ENCODE results near the gene CALML3.
"Not testable (repeated sequence)": the region's sequence is repeated elsewhere in the genome, so short reads cannot be mapped to it uniquely, and the experiment has no call there.

Gene CALML3

DNA sequence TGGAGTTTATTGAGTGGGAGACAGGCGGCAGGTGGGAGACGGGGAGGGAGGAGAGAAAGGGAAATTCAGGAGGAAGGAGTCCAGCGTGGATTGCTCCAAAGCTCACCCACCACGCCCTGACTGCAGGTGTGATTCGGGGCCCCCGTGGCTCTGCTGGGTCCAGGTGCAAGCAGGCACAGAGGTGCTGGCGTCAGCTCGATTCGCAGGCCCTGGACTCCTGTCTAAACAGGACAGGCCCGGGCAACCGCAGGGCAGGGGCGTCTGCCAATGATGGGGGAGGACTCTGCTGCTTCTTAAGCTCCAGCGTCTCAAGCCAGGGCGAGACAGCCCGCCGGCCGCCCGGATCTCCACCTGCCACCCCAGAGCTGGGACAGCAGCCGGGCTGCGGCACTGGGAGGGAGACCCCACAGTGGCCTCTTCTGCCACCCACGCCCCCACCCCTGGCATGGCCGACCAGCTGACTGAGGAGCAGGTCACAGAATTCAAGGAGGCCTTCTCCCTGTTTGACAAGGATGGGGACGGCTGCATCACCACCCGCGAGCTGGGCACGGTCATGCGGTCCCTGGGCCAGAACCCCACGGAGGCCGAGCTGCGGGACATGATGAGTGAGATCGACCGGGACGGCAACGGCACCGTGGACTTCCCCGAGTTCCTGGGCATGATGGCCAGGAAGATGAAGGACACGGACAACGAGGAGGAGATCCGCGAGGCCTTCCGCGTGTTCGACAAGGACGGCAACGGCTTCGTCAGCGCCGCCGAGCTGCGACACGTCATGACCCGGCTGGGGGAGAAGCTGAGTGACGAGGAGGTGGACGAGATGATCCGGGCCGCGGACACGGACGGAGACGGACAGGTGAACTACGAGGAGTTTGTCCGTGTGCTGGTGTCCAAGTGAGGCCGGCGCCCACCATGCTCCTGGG lies at the start of gene CALML3:
TSS of gene CALML3 (plus strand) at position 321 of the 920 bp plus-strand sequence. CDS start at position 446, 125 bp downstream.
- Histone ChIP-seq H3K9me3 (no peaks in the 10 kb centered on the region), H3K4me3 (no peak within 1 kb of the TSS), H3K9ac (no peak within 1 kb of the TSS), H3K4me1 (peaks cover 9% of the 10 kb centered on the region; the same call in 1 of the 2 replicates), H4K20me1 (no peaks in the 10 kb centered on the region), H3K27ac (no peak within 1 kb of the TSS), H3K4me2 (peak within 1 kb of the TSS; percentile 42), H3K27me3 (no peaks in the 10 kb centered on the region), H3K36me3 (no peaks in the 10 kb centered on the region)
- TF ChIP-seq Cebpa-rat (IDR thresholded peaks at IDR 0.05): no peak

DNA sequence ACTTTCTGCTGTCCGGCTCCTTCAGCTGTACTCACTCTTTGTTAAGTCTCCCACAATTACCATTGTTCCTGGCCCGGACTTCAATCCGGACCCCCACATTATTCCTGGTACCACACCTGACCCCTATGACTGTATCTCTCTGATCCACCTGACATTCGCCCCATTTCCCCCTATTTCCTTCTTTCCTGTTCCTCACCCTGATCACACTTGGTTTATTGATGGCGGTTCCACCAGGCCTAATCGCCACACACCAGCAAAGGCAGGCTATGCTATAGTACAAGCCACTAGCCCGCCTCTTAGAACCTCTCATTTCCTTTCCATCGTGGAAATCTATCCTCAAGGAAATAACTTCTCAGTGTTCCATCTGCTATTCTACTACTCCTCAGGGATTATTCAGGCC lies 49.7 kb upstream of the CALML3 start:
- peaks cover 22% of the 10 kb centered on the region for H3K4me1 ChIP-seq
- H4K20me1 ChIP-seq, H3K36me3 ChIP-seq, H3K4me2 ChIP-seq, H3K4me3 ChIP-seq, H3K27ac ChIP-seq, H3K27me3 ChIP-seq, H3K9ac ChIP-seq, H3K9me3 ChIP-seq: not testable (repeated sequence)

DNA sequence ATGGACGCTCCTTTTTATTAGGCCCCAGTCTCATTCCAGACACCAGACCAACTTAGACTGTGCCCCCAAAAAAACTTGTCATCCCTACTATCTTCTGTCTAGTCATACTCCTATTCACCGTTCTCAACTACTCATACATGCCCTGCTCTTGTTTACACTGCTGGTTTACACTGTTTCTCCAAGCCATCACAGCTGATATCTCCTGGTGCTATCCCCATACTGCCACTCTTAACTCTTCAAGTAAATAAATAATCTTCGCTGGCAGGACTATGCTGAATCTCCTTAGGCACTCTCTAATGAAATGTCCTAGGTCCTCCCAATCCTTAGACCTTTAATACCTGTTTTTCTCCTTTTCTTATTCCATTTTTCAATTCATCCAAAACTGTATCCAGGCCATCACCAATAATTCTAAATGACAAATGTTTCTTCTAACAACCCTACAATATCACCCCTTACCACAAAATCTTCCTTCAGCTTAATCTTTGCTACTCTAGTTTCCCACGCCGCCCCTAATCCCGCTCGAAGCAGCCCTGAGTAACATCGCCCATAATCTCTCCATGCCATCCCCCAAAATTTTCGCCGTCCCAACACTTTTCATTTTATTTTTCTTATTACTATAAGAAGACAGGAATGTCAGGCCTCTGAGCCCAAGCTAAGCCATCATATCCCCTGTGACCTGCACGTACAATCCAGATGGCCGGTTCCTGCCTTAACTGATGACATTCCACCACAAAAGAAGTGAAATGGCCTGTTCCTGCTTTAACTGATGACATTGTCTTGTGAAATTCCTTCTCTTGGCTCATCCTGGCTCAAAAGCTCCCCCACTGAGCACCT lies 48.6 kb upstream of the CALML3 start:
- not testable (repeated sequence) for H3K27me3 ChIP-seq

DNA sequence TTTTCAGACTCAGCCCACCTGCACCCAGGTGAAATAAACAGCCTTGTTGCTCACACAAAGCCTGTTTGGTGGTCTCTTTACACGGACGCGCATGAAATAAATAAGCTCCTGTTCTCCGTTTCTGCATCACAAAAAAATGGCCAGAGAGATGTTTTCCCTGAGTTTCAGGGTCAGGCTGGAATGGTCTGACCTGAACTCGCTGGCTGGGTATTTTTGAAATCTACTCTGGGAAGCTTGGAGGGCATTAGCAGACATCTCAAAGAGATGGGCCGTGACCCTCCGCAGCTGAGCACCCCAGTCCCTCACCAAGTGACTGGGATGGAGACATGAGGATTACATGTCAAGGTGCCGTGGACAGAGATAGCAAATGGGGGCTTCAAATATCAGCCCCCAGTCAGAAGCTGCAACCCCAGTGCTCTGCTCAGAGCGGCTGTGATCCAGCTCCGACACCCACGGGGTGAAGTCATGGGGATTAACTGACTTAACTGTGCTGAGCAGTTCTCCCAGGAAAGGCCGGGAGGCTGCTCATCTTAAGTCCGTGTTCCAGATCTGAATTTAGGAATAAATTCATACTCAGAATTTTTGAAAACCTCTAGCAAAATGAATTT lies 47.7 kb upstream of the CALML3 start:
- H3K4me2 ChIP-seq: no peak overlapping the region
- H3K27ac ChIP-seq: no peak overlapping the region
- H3K4me1 ChIP-seq: peaks cover 28% of the 10 kb centered on the region
- no peaks in the 10 kb centered on the region for H3K9me3 ChIP-seq
- H4K20me1 ChIP-seq: no peaks in the 10 kb centered on the region
- no peaks in the 10 kb centered on the region for H3K27me3 ChIP-seq
- no peak overlapping the region for H3K9ac ChIP-seq
- no peak overlapping the region for H3K4me3 ChIP-seq
- H3K36me3 ChIP-seq: no peaks in the 10 kb centered on the region
- no peak for TF ChIP-seq Cebpa-rat (IDR thresholded peaks at IDR 0.05)

More for the DNA sequence above, 48.6 kb upstream of the CALML3 start:
- not testable (repeated sequence) for H4K20me1 ChIP-seq, H3K36me3 ChIP-seq, H3K4me2 ChIP-seq, H3K27ac ChIP-seq, H3K9ac ChIP-seq, H3K4me3 ChIP-seq, H3K9me3 ChIP-seq
- H3K4me1 ChIP-seq: peaks cover 28% of the 10 kb centered on the region

DNA sequence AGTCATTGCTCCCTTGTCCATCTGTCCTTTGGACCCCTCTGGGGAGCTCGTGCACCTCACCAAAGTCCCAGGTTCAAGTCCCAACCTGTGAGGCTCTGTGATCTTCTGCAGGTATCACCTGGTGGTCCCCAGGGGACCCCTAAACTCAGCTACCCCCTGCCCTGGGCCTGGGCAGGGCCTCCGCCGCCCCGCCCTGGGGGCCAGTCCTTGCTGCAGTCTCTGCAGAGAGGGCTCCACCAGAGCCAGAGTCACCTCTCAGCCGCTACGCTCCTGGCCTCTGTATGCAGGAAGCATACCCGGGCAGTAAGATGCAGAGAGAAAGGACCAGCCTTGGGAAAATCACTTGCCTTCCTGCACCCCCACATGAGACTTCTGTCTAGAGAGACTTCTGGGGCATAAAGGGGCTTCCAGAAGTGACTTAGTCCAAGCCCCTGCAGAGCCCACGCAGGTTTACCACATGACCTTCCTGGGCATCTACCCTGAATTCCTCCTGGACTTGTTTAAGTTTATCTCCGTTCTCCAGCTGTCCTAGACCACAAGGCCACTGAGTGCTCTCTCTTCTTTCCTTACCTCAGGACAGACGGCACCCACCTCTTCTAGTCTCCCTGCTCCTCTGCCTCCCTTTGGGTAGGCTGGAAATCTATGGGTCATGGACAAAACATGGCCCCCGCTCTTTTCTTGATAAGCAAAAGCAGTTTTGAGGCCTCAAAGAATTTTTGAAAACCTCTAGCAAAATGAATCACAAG lies 46.6 kb upstream of the CALML3 start:
- TF ChIP-seq Cebpa-rat (IDR thresholded peaks at IDR 0.05): no peak
- Histone ChIP-seq H3K36me3 (no peaks in the 10 kb centered on the region), H3K4me2 (peak overlapping the region; percentile 26; the same call in 1 of the 2 replicates), H4K20me1 (no peaks in the 10 kb centered on the region), H3K4me1 (peaks cover 28% of the 10 kb centered on the region), H3K27ac (no peak overlapping the region), H3K27me3 (no peaks in the 10 kb centered on the region), H3K9me3 (no peaks in the 10 kb centered on the region), H3K4me3 (no peak overlapping the region), H3K9ac (no peak overlapping the region)

DNA sequence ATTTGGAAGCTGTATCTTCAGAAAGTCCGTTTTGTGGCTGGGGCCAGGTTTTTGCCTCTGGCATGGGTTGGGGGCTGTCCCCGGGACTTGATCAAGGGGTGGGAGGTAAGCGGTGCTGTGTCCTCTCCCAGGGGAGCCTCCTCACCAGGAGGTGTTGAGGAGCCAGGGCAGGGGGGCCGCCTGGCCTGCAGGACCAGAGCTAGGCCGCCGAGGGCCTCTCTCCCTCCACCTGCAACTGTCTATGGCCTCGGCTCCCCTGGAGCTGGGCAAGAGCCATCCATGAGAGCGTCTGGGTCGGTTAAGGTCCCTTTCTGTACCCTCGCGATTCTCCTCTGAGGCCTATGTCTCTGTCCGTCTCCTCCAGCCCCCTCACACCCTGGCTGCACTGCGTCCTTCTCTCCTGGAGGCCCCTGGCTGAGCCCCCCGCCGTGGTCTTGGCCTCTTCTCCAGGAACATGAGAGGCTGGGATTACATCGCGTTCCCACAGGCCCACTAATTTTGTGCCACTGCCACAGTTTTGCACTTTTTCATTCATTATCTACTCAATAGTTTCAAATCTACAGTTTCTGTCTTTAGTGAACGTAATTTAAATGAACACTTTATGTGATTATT lies 46.0 kb upstream of the CALML3 start:
- H3K9ac ChIP-seq: no peak overlapping the region
- H3K36me3 ChIP-seq: no peaks in the 10 kb centered on the region
- H3K9me3 ChIP-seq: no peaks in the 10 kb centered on the region
- no peak overlapping the region for H3K4me3 ChIP-seq
- H3K4me2 ChIP-seq: peak overlapping the region; percentile 62; the same call in 1 of the 2 replicates
- no peak overlapping the region for H3K27ac ChIP-seq
- H4K20me1 ChIP-seq: no peaks in the 10 kb centered on the region
- peaks cover 28% of the 10 kb centered on the region for H3K4me1 ChIP-seq
- H3K27me3 ChIP-seq: no peaks in the 10 kb centered on the region
- no peak for TF ChIP-seq Cebpa-rat (IDR thresholded peaks at IDR 0.05)

DNA sequence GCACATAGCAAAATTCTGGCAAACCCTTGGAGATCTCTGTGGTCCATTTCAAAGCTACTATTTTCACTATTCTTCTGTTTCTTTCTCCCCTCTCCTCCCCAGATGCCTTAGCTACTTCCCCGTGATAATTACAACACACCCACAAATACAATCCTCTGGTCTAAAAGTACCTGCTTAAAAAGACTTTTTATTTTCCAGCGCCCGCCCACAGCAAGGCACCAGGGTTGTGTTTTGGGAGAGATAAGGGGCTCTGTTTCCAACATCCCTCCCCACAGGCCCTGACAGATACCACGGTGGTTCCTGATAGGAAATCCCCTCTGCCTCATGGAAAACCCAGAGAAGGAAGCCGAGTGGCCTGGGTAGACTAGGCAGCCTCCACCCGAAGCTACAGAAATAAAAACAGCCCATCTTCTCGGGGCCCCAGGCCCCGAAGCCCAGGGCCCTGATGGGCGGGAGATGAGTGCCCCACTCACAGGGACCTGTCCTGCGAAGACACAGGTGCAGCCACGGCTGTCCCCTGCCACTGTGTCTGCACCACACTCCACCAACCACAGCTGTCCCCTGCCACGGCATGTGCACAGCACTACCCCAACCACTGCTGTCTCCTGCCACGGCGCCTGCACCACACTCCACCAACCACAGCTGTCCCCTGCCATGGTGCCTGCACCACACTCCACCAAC lies 45.1 kb upstream of the CALML3 start:
- Histone ChIP-seq H3K9ac (no peak overlapping the region), H3K27me3 (no peaks in the 10 kb centered on the region), H3K27ac (no peak overlapping the region), H3K4me2 (peak overlapping the region; percentile 62), H3K4me3 (no peak overlapping the region), H3K4me1 (peaks cover 28% of the 10 kb centered on the region), H3K9me3 (no peaks in the 10 kb centered on the region), H4K20me1 (no peaks in the 10 kb centered on the region), H3K36me3 (no peaks in the 10 kb centered on the region)
- no peak for TF ChIP-seq Cebpa-rat (IDR thresholded peaks at IDR 0.05)

DNA sequence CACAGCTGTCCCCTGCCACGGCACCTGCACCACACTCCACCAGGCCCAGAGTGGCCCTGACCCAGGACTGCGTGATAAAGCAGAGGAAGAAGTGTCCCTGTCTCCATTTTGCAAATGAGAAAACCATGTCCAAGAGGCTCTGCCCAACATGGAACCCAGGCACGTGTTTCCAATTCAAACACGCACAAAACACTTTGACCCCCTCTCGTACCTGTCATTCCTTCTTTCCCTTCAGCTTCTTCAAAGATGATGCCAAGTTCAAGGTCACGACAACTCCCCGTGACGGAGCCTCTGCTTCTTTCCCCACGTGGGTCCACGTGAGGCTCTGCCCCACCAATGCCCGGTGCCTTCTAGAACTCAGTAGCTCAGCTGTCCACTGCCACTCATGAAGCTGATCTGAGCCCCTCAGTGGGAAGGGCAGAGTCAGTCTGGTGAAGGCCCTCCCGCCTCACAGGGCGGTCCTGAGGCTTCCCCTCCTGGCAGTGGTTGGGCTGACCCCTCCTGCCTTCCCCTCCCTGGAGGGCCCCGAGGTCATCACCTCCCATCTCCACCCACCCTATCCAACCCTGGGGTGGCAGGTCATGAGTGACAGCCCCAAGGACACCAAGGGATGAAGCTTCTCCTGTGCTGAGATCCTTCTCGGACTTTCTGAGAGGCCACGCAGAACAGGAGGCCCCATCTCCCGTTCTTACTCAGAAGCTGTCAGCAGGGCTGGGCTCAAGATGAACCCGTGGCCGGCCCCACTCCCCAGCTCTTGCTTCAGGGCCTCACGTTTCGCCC lies 44.4 kb upstream of the CALML3 start:
- no peak for TF ChIP-seq Cebpa-rat (IDR thresholded peaks at IDR 0.05)

More for the DNA sequence above, 44.4 kb upstream of the CALML3 start:
- peak overlapping the region; percentile 62 for H3K4me2 ChIP-seq
- H3K4me1 ChIP-seq: peaks cover 28% of the 10 kb centered on the region
- no peaks in the 10 kb centered on the region for H3K27me3 ChIP-seq
- no peaks in the 10 kb centered on the region for H3K36me3 ChIP-seq
- no peaks in the 10 kb centered on the region for H4K20me1 ChIP-seq
- H3K9ac ChIP-seq: no peak overlapping the region
- H3K9me3 ChIP-seq: no peaks in the 10 kb centered on the region
- no peak overlapping the region for H3K4me3 ChIP-seq
- no peak overlapping the region for H3K27ac ChIP-seq

Measured in BLaER1 (cell line).